Dedifferentiated amniotic fluid mesenchymal stem cell (primary cell): ENCODE measurements around the gene HECTD4.
"Not testable (repeated sequence)": the region's sequence is repeated elsewhere in the genome, so short reads cannot be mapped to it uniquely, and the experiment has no call there.

Experiments
- DNase-seq: peaks from one replicate; pipeline ENCODE4 v3.0.0-alpha.2; 2016; ENCODE audit errors: extremely low spot score

The HECTD4 gene

GRCh38 chr12:112406519-112407488 lies 24.6 kb upstream of the HECTD4 start:
- DNase-seq, result peak; percentile 12

GRCh38 chr12:112401903-112402498 lies 19.8 kb upstream of the HECTD4 start:
- DNase-seq, result peak; percentile 12

- DNase-seq, result no peak
These were observed 18.8 kb upstream of the HECTD4 start for GRCh38 chr12:112401054-112401453.

- no peak for DNase-seq
These were observed 11.1 kb upstream of the HECTD4 start for GRCh38 chr12:112393328-112393727.

GRCh38 chr12:112389922-112390654 lies 7.9 kb upstream of the HECTD4 start:
- not testable (repeated sequence) for DNase-seq

- no peak for DNase-seq
These were observed 7.0 kb upstream of the HECTD4 start for GRCh38 chr12:112389228-112389627.

GRCh38 chr12:112386726-112387125 lies 4.5 kb upstream of the HECTD4 start:
- DNase-seq, result no peak

- no peak for DNase-seq
These were observed 635 bp upstream of the HECTD4 start for GRCh38 chr12:112382866-112383265.

- DNase-seq, result no peak
These were observed 787 bp downstream of the HECTD4 start for GRCh38 chr12:112381406-112381882.

GRCh38 chr12:112380663-112381405 lies 1.4 kb downstream of the HECTD4 start:
- DNase-seq, result no peak

- no peak for DNase-seq
These were observed 7.1 kb downstream of the HECTD4 start for GRCh38 chr12:112375105-112375504.

- DNase-seq, result no peak
These were observed 8.0 kb downstream of the HECTD4 start for GRCh38 chr12:112374166-112374740.

- DNase-seq, result no peak
These were observed 11.2 kb downstream of the HECTD4 start for GRCh38 chr12:112370868-112371510.

- DNase-seq, result no peak
These were observed 12.0 kb downstream of the HECTD4 start for GRCh38 chr12:112370199-112370598.

GRCh38 chr12:112368856-112369255 lies 13.4 kb downstream of the HECTD4 start:
- no peak for DNase-seq

GRCh38 chr12:112367965-112368364 lies 14.3 kb downstream of the HECTD4 start:
- no peak for DNase-seq

- no peak for DNase-seq
These were observed 19.9 kb downstream of the HECTD4 start for GRCh38 chr12:112362310-112362709.

- DNase-seq, result no peak
These were observed 21.0 kb downstream of the HECTD4 start for GRCh38 chr12:112361271-112361670.

- DNase-seq, result no peak
These were observed 22.9 kb downstream of the HECTD4 start for GRCh38 chr12:112359290-112359689.

- DNase-seq, result no peak
These were observed 25.0 kb downstream of the HECTD4 start for GRCh38 chr12:112357214-112357613.

- no peak for DNase-seq
These were observed 27.8 kb downstream of the HECTD4 start for GRCh38 chr12:112354399-112354798.
